Loucy (cell line): Measurements from ENCODE around the gene PTGR3.

Source experiments
- H2AFZ ChIP-seq: fragments of 200-600 bp; sonication (generic); 2 replicates; pipeline ENCODE4 v1.6.0; 2016; ENCODE audit warnings: antibody characterized with exemption, mild to moderate bottlenecking, low read length, moderate library complexity
- H3F3A ChIP-seq: fragments of 200-600 bp; 2 replicates; pipeline ENCODE4 v1.6.0; 2016; ENCODE audit warnings: antibody characterized with exemption, low read depth, mild to moderate bottlenecking
- H3K27me3 ChIP-seq: fragments of 200-600 bp; sonication (generic); 2 replicates; pipeline ENCODE4 v1.6.1; 2014; ENCODE audit warnings: low read length, mild to moderate bottlenecking; ENCODE audit not compliant: insufficient read depth, poor library complexity, severe bottlenecking
- H3K36me3 ChIP-seq: fragments of 200-600 bp; sonication (generic); 2 replicates; pipeline ENCODE4 v1.6.1; 2016; ENCODE audit warnings: low read length; ENCODE audit not compliant: insufficient read depth
- H3K4me1 ChIP-seq: fragments of 200-600 bp; sonication (generic); 2 replicates; pipeline ENCODE4 v1.5.1; 2014; ENCODE audit warnings: low read length, mild to moderate bottlenecking; ENCODE audit not compliant: insufficient read depth, poor library complexity, severe bottlenecking
- H3K4me2 ChIP-seq: fragments of 200-600 bp; sonication (generic); 2 replicates; pipeline ENCODE4 v1.6.0; 2014; ENCODE audit warnings: antibody characterized with exemption, low read length, low read depth, mild to moderate bottlenecking; ENCODE audit not compliant: poor library complexity, severe bottlenecking
- H3K4me3 ChIP-seq: fragments of 200-600 bp; sonication (generic); 2 replicates; pipeline ENCODE4 v1.5.1; 2014; ENCODE audit warnings: low read length, mild to moderate bottlenecking, mixed read lengths; ENCODE audit not compliant: poor library complexity, severe bottlenecking
- H3K79me2 ChIP-seq: fragments of 200-600 bp; sonication (generic); 2 replicates; pipeline ENCODE4 v1.6.1; 2014; ENCODE audit warnings: low read length; ENCODE audit not compliant: insufficient read depth
- H3K9ac ChIP-seq: fragments of 200-600 bp; sonication (generic); 2 replicates; pipeline ENCODE4 v1.6.0; 2014; ENCODE audit warnings: mild to moderate bottlenecking, low read depth, low read length, moderate library complexity; ENCODE audit not compliant: poor library complexity, severe bottlenecking
- H3K9me2 ChIP-seq: fragments of 200-600 bp; sonication (generic); replicated peaks from 2 replicates; pipeline ENCODE4 v1.6.1; 2016; ENCODE audit warnings: low read depth, low read length, mixed read lengths
- H3K9me3 ChIP-seq: fragments of 200-600 bp; sonication (generic); 2 replicates; pipeline ENCODE4 v1.6.1; 2014; ENCODE audit warnings: mild to moderate bottlenecking, antibody characterized with exemption, low read length, low read depth; ENCODE audit not compliant: insufficient read depth
- H4K20me1 ChIP-seq: fragments of 200-600 bp; sonication (generic); 2 replicates; pipeline ENCODE4 v1.6.0; 2014; ENCODE audit warnings: antibody characterized with exemption, low read length, mild to moderate bottlenecking; ENCODE audit not compliant: insufficient read depth, poor library complexity, severe bottlenecking
- EZH2phosphoT487 ChIP-seq: fragments of 200-600 bp; IDR thresholded peaks from 2 replicates; pipeline ENCODE4 v1.6.1; 2018; ENCODE audit warnings: antibody characterized with exemption, mild to moderate bottlenecking, moderate library complexity, borderline replicate concordance
- TF ChIP-seq, protein P1 (sequence below): fragments of 200-600 bp; sonication (generic); conservative IDR thresholded peaks from 2 replicates; pipeline ENCODE4 v1.5.1; 2014; ENCODE audit warnings: mild to moderate bottlenecking, antibody characterized with exemption, low read length

The PTGR3 gene, protein sequence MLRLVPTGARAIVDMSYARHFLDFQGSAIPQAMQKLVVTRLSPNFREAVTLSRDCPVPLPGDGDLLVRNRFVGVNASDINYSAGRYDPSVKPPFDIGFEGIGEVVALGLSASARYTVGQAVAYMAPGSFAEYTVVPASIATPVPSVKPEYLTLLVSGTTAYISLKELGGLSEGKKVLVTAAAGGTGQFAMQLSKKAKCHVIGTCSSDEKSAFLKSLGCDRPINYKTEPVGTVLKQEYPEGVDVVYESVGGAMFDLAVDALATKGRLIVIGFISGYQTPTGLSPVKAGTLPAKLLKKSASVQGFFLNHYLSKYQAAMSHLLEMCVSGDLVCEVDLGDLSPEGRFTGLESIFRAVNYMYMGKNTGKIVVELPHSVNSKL

DNA sequence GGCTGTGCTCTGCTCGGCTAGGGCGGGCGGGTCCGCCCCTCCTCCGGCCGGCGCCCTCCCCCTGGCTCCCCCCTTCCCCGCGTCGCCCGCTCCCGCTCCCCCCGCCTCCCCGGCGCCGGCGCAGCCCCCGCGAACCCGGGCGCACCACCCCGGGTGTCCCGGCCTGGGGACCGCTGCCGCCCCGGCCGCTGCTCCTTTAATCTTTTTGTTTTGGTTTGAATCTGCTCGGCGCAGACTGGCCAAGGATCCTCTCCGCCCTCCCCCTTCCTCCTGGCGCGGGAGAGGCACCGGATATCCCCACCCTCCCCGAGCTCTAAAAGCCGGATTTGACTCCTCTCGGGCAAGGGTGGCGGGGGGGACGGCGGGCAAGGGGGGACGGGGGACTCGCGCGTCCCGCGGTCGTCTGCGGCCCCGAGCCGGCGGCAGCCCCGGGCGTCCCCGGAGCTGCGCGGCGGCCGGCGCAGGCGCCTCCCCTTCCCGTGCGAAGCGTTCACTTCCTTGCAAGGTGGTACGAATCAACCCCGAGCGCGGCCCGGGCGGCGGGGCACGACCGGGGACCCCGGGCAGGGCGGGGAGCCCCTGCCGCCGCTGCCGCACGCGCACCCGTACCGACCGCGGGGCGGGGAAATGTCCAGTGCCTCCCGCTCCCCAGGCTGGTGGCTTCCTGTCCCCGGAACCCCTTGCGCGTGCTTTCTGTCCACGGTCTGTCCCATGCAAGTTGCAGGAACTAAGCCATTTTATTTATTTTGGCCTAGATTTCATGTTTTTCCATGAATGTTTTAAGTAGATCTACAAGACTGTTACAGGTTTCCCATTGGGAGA lies at the start of gene PTGR3:
TSS of gene PTGR3 (minus strand) at position 11 of the 822 bp plus-strand sequence. CDS start 81 bp downstream, outside the sequence.
- H4K20me1 ChIP-seq: peaks cover 65% of the 10 kb centered on the region
- peaks cover 4% of the 10 kb centered on the region; the same call in 1 of the 2 replicates for H3F3A ChIP-seq
- no peaks in the 10 kb centered on the region for H3K36me3 ChIP-seq
- no peaks in the 10 kb centered on the region for H3K9me3 ChIP-seq
- no peaks in the 10 kb centered on the region for H3K27me3 ChIP-seq
- peak within 1 kb of the TSS; percentile 91 for H3K4me3 ChIP-seq
- no peak for TF ChIP-seq EZH2phosphoT487
- TF ChIP-seq, protein P1, sequence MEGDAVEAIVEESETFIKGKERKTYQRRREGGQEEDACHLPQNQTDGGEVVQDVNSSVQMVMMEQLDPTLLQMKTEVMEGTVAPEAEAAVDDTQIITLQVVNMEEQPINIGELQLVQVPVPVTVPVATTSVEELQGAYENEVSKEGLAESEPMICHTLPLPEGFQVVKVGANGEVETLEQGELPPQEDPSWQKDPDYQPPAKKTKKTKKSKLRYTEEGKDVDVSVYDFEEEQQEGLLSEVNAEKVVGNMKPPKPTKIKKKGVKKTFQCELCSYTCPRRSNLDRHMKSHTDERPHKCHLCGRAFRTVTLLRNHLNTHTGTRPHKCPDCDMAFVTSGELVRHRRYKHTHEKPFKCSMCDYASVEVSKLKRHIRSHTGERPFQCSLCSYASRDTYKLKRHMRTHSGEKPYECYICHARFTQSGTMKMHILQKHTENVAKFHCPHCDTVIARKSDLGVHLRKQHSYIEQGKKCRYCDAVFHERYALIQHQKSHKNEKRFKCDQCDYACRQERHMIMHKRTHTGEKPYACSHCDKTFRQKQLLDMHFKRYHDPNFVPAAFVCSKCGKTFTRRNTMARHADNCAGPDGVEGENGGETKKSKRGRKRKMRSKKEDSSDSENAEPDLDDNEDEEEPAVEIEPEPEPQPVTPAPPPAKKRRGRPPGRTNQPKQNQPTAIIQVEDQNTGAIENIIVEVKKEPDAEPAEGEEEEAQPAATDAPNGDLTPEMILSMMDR: no peak
- peak within 1 kb of the TSS; percentile 98 for H3K4me2 ChIP-seq
- H3K79me2 ChIP-seq: peaks cover 77% of the 10 kb centered on the region
- peak within 1 kb of the TSS; percentile 75 for H2AFZ ChIP-seq
- H3K9ac ChIP-seq: peak within 1 kb of the TSS; percentile 80
- H3K9me2 ChIP-seq: no peaks in the 10 kb centered on the region
- H3K4me1 ChIP-seq: peaks cover 49% of the 10 kb centered on the region

DNA sequence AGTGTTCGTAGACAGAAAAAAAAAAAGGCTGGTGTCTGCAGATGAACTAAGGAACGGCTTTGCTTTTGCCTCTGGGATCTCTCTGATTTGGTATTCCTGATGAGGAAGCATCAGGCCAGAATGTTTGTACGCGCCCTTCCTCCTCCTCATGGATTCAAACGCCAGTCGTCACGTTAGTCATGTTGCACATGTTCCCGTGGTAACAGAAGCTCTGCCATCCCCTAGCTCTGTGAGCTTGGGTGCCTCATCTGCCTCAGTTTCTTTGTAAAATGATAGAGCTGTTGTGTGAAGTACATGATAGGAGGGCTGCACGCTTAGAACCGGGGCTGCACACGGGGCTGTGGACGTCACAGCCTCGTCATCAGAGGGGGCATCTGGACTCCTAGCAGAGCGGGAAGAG lies 48.7 kb upstream of the PTGR3 start:
- H2AFZ ChIP-seq: no peak overlapping the region
- H3K4me2 ChIP-seq: no peak overlapping the region
- H3K9me2 ChIP-seq: no peaks in the 10 kb centered on the region
- no peaks in the 10 kb centered on the region for H3F3A ChIP-seq
- H3K27me3 ChIP-seq: no peaks in the 10 kb centered on the region
- H3K4me1 ChIP-seq: peaks cover 6% of the 10 kb centered on the region
- H3K9me3 ChIP-seq: no peaks in the 10 kb centered on the region
- H3K79me2 ChIP-seq: peaks cover 51% of the 10 kb centered on the region
- H3K36me3 ChIP-seq: no peaks in the 10 kb centered on the region; the same call in 1 of the 2 replicates
- H4K20me1 ChIP-seq: peaks cover 3% of the 10 kb centered on the region
- no peak for TF ChIP-seq EZH2phosphoT487
- TF ChIP-seq, protein P1: no peak
- H3K4me3 ChIP-seq: no peak overlapping the region
- no peak overlapping the region for H3K9ac ChIP-seq

DNA sequence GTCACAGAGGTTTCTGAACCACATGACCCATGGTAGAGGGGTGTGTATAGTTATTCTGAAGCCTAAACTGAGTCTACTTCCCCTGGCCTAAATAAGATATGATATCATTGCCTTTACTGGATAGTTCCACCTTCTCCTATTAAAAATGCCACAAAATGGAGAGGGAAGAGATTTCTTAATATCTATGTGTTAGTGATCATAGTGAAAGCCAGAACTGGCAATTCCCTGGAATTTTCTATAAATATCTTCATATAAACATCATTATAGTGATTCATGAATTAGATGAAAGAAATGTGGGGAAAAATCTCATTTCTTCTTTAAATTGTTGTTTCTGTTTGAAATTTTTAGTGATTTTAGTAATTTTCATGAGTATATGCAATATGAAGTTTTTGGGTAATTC lies 47.4 kb upstream of the PTGR3 start:
- no peak overlapping the region for H2AFZ ChIP-seq
- H3K4me3 ChIP-seq: no peak overlapping the region
- H3K4me2 ChIP-seq: no peak overlapping the region
- peaks cover 6% of the 10 kb centered on the region for H3K4me1 ChIP-seq
- no peak for TF ChIP-seq EZH2phosphoT487
- TF ChIP-seq, protein P1: no peak
- H3K9ac ChIP-seq: no peak overlapping the region
- no peaks in the 10 kb centered on the region for H3K9me3 ChIP-seq
- no peaks in the 10 kb centered on the region for H3K27me3 ChIP-seq
- no peaks in the 10 kb centered on the region; the same call in 1 of the 2 replicates for H3K36me3 ChIP-seq
- H3F3A ChIP-seq: no peaks in the 10 kb centered on the region
- no peaks in the 10 kb centered on the region for H3K9me2 ChIP-seq
- H4K20me1 ChIP-seq: peaks cover 3% of the 10 kb centered on the region
- peaks cover 60% of the 10 kb centered on the region for H3K79me2 ChIP-seq
